Stimulated activated CD4-positive, alpha-beta T cell treated with anti-CD3 and anti-CD28 coated beads, Interleukin-15, amount 100 ng/mL, for 1 hour (primary cell): ENCODE results near the gene TINCR.
"Not testable (repeated sequence)": the region's sequence is repeated elsewhere in the genome, so short reads cannot be mapped to it uniquely, and the experiment has no call there.

ENCODE experiments used
- DNase-seq, 2 donors: peaks; one replicate each; pipeline ENCODE4 v3.0.0-alpha.2; 2020; ENCODE audit warnings: low read depth in 1 of 2, low spot score in 1 of 2

Gene TINCR

DNA sequence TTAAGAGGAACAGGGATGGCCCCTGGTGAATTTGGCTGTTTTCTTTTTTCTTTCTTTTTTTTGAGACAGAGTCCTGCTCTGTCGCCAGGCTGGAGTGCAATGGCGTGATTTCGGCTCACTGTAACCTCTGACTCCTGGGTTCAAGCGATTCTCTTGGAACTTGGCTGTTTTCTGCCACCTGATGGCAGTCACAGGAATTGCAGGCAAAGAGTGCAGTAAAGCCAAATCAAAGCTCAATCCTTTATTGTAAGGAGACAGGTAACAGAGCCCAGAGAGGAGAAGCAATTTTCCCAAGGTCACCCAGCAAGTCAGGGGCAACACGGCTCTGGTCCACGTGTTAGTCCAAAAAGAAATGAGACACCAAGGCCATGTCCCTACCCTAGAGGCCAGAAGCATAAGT is 6.2 kb downstream of the TINCR start:
- no peak for DNase-seq

DNA sequence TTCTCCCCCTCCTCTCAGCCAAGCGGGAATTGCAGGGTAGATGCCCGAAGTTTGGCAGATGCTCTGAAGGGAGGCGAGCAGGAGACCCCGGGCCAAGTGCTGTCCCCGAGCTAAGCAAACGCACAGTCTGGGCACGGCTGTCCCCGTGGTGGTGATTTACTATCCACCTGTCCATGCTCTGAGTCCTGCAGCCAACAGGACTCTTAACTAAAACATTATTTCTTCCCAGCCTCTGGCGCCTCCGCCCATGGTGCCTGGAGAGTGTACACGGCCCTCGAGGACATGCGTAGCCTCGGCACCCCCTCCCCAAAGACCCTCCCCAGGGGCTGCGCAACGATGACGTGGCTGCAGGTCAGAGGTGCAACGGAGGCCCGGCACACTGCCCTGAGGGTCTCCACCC is 7.6 kb downstream of the TINCR start:
- no peak for DNase-seq

DNA sequence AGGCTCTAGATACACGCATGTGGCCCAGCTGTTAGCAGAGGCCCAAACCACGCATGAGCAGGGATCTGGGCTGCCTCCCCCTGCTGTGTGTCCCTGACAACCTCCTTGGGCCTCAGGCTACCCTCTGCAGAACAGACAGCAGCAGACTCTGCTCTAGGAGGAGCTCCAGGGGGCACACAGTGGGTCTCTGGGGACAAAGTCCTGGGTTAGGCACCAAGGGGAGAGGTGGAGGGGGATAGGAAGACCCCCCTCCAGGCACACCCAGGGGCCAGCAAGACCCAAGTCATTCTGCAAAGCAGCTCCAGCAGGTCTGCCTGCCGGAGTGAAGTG is 8.0 kb downstream of the TINCR start:
- no peak for DNase-seq

DNA sequence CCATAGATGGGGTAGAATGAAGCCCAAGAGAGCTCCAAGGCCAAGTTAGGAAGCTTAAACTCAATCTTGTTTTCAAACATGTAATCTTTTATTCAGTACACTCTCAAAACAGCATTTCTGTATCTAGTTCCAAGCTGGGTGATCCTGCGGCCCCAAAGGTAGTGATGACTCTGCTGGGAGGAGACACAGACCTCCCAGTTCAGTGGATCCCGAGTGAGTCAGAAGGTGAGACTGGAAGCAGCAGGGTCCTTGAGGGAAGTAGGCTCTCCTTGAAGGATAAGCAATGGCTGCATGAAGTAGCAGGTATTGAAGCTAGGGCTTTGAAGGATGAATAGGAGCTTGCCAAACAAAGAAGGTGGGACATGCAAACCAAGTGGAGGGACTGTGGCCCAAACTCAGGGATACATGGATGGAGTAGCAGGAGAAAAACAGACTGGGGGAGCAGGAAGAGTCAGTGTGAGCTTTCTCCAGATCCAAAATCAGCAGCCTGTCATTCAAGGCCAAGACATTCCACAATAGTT is 9.6 kb downstream of the TINCR start:
- DNase-seq = no peak

DNA sequence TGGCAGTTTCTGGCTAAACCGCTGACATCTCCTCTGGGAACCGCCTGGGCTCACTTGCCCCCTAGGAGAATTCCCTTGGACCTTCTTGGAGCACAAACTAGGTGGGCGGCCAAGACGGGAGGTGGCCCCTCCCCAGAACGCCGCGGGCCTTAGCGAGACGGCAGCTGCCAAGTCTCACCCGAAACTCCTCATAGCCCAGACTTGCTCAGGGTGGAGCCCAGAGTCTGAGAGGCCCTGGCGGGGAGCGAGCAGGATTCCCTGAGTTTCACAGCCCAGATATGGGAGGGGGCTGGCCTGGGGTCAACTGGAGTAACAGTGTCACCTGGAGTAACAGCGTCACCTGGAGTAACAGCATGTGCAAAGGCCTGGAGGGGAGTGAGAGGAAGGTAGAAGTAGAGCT is 10.1 kb downstream of the TINCR start:
- no peak for DNase-seq

DNA sequence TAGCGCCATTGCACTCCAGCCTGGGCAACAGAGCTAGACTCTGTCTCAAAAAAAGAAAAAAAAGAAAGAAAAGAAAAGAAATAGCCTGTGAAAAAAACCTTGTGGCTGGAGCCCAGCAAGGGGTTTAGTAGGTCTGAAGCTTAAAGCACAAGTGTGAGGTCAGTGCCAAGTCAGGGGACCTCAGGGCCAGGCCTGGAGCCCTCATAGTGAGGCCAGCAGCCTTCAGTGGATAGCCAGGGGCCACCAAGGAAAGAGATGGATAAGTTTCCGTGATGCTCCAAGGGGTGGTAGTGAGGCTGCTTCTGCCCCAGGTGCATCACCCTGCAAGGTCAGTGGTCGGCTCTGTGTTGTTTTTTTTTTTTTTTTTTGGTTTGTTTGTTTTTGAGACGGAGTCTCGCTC is 12.9 kb downstream of the TINCR start:
- no peak for DNase-seq

DNA sequence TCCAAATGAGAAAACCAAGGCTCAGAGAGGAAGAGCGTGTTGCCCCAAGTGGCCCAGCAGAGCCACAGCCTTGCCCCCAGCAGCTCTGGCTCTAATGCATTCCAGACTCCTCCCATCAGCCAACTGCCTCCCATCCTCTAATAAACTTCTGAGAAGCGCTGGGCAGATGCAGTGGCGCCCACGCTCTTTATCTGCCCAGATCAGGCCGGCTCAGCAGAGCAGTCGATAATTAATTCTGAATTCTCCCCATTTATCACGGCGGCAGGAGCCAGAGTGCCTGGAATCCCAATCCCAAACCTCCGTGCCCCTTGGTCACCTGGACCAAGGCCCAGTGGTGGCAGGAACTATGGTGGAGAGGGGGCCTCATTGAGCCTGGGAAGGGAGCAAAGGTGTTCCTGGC is 13.9 kb downstream of the TINCR start:
- no peak for DNase-seq

DNA sequence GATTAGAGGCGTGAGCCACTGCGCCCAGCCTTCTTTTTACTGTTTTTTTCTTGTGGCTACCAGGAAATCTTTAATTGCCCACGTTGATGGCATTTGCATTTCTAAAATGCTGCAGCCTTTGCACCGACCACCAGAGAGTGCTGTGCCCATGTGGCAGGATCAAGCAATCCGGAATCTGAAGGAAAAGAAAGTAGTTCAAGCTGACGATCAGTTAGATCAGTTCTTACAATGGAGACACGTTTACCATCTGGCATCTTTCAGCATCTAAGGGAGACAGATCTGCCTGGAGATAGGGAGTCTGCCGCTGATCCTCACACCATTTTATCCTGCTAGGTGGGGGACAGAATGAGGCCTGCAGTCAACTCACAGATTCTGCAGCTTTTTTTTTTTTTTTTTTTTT is 19.9 kb downstream of the TINCR start:
- DNase-seq = no peak

DNA sequence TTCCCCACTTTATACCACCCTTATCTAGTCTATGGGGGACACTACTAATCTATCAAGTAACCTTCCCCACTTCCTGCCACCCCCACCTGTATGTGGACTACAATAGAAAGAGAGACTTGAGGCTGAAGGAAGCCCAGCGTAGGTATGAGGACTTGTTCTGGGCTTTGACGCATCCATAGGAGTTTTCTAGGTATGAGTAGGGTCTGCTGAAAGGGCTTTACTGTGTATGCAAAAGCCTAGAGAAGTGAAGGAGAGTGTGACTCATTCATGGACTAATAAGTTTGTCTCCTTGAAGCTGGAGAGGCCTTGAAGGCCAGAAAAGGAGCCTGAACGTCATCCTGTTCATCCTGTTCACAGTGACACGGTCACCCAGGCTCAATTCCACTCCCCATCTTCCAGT is 21.8 kb downstream of the TINCR start:
- no peak for DNase-seq

DNA sequence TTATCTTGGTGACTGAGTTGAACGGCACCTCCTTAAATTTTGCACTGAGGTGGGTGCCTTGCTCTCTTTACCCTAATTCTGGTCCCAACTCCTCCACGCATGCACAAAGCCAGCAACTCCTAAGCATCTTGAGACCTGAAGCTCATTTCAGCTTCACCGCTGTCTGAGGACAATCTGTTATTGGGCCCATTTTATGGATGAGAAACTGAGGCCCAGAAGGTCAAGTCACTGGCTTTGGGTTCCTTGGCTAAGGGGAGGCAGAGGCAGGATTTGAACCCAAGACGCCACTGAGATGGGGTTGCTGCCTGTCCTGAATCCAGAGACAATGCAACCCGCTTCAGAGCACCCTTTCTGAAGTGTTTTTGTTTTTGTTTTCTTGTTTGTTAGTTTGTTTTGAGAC is 22.7 kb downstream of the TINCR start:
- no peak for DNase-seq

DNA sequence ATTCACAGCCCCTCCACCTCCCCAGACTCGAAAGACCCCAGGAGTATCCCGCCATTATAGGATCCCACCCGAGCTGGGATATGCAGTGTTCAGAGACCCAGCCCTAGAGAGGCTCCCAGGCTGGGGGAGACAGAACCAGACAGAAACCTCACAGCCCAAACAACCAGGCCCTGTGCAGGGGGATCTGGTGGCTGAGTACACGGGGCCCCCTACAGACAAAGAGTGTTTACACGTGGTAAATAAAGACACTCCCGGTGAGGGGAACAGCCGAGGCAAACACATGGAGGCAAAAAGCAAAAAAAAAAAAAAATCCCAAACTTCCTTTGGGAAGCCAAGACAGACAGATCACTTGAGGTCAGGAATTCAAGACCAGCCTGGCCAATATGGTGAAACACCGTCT is 25.1 kb downstream of the TINCR start:
- DNase-seq = no peak

DNA sequence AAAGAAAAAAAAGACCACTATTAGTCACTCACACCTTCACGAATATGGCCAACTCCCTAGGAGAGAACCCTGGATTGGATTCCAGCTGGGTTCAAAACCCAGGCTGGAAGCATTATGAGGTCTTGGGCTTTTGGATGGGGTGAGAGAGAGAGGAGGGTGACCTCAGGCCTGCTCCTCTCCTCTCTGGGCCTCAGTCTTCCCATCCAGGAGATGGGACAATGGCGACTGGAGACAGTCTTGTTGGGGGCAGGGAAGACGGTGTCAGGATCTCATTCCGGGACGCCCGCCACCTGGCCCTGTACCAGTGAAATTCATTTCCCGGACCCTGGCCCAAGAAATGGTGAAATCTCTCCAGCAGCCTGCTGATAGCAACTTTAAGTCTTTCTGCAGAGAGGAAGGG is 26.3 kb downstream of the TINCR start:
- DNase-seq = no peak

DNA sequence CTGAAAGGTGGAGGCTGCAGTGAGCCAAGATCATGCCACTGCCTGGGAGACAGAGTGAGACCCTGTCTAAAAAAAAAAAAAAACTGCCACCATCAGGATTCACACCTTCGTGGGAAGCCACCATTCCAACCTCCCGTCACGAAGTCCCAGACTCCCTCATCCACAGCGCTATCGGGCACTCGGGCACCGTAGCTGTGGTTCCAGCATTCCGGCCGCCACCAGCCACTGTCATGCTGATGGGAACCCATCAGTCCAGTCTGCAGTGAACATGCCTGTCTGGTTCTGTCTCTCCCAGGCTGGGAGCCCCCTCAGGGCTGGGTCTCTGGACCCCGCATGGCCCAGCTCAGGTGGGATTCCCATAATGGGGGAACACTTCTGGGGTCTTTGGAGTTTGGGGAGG is 27.5 kb downstream of the TINCR start:
- DNase-seq = no peak

DNA sequence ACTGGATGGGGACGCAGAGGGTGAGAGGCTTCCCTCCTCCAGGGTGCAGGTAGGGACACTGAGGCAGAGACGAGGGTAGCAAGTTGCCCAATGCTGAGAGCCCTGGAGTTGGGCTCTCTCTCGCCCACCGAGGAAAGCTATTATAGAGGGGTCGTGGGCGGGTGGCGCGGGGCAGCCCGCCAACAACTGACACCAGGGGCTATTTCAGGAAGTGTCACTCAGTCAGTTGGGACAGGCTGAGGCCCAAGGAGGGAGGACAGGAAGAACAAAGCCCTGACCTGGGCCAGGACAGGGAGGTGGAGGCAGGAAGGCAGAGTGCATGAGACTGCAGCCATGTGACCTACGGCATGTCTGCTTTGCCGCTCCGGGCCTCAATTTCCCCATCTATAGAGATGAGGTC is 29.9 kb downstream of the TINCR start:
- no peak for DNase-seq

DNA sequence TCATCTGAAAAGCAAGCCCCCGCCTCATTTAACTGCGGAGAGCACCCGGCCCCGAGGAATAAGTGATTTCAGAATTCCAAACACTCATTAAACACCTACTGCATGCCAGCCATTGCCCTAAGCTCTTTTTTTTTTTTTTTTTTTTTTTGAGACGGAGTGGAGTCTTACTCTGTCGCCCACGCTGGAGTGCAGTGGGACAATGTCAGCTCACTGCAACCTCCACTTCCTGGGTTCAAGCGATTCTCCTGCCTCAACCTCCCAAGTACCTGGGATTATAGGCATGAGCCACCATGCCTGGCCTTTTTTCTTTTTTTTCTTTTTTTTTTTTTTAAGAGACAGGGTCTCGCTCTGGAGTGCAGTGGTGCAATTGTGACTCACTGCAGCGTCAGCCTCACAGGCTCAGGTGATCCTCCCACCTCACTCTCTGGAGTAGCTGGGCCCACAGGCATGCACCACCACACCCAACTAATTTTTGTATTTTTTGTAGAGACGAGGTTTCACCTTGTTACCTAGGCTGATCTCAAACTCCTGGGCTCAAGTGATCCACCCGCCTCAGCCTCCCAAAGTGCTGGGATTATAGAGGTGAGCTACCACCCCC is 30.7 kb downstream of the TINCR start:
- not testable (repeated sequence) for DNase-seq

DNA sequence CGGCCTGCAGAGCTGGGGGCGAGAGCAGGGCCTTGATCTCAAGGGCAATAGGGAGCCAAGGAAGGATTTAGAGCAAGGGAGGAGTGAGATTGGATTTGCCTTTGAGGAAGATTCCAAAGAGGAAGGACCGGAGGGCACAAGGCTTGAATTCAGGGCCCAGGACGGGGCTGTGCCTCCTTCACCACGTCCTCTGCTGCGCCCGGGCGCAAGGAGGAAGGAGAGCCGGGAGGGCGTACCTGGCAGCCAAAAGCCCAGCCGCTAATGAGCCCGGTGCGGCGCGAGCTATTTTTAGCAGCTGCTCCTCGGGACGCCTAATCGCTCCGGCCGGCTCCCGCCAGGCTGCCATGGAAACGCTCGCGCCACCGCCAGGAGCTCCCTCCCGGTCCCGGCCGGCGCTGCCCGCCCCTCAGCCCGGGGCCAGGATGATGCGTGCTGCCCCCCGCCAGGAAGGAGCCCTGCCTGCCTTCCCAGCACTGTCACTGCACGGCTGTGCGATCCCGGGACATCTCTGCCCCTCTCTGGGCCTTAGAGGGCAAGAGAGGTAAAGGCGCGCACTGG is 31.3 kb downstream of the TINCR start:
- DNase-seq = no peak

DNA sequence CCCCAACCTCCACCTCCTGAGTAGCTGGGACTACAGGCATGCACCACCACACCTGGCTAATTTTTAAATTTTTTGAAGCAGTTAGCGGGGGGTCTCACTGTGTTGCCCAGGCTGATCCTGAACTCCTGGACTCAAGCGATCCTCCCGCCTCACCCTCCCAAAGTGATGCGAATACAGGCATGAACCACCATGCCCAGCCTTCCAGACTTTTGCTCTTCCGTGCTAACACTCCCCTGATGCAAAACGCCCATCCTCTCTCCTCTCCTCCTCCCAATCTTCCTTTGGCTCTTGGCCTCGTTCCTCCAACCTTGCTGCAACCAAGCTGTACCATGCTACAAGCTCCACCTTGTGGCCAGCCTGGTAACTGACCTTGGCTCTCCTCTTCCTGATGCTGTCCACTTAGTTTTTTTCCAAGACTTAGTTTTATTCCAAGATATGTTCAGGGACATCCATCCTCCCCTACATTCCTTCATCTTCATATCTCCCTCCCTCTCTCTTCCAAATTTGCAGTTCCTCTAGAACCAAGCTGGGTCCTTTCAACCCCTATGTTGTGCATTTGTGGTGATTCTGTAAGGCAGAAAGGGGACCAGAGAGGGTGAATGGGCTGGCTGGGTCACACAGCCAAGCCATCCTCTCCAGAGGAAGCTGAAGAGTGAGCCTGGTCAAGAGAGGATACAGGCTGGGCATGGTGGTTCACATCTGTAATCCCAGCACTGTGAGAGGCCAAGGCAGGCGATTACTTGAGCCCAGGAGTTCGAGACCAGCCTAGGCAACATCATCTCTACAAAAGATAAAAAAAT is 32.8 kb downstream of the TINCR start:
- DNase-seq = no peak

DNA sequence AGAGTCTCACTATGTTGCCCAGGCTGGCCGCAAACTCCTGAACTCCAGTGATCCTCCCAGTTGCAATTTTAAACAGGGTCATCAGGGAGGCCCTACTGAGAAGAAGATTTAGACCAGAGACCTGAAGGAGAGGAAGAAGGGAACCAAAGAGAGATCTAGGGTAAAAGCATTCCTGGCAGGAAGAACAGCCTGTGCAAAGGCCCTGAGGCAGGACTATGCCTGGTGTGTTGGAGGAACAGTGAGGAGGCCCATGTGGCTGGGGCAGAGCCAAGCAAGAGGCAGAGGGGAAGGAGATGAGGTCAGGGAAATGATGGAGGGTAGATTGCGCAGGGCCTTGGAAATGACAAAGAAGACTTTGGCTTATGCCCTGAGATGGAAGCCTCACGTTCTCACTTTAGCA is 34.5 kb downstream of the TINCR start:
- DNase-seq = no peak

DNA sequence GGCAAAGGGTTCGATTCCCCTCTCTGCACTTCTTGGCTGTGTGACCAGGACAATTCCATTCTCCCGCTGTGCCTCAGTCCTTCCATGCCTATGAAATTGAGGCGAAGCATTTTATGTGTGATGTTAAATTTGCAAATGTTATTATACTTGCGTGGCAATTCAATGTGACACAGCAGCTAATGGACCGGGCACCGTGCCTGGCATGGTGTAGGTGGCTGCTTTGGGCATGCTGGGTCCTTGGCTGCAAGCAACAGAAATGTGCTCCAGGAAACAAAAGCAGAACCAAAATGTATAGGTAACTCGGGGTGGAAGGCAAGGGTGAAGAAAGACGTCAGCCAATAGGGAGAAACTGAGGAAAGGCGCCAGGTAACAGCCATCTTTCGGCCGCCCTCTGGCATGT is 37.1 kb downstream of the TINCR start:
- DNase-seq = no peak

DNA sequence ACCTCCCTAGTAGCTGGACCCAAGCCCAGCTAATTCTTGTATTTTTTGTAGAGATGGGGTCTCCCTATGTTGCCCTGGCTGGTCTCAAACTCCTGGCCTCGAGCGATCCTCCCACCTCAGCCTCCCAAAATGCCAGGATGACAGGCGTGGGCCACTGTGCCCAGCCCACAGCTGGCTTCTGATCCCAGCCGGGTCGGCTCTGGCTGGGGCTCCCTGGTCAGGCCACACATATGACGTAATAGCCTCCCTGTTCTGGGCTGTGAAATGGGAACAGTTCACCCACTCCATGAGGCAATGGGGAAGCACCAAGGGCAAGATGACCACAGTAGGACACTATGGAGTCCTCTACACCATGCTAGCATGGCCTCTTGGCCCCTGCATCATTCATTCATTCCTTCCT is 41.1 kb downstream of the TINCR start:
- DNase-seq = no peak

DNA sequence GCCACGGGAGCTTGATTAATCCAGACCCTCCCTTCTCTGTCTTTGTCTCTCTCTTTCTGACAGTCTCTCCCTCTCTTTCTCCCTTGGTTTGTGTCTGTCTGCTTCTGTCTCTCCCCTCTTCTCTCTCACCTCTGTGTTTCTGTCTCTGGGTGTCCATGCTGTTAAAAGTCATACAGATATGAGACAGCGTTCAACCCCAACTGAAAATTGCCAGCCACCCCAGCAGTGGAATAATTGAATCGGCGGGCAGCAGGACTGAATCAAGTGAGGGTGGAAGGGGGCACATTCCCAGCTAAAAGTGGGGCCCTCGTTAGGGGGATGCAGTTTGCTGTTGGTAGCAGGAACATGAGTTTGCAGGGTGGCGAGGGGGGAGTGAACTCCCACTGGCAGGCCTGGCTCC is 43.7 kb downstream of the TINCR start:
- DNase-seq = no peak

DNA sequence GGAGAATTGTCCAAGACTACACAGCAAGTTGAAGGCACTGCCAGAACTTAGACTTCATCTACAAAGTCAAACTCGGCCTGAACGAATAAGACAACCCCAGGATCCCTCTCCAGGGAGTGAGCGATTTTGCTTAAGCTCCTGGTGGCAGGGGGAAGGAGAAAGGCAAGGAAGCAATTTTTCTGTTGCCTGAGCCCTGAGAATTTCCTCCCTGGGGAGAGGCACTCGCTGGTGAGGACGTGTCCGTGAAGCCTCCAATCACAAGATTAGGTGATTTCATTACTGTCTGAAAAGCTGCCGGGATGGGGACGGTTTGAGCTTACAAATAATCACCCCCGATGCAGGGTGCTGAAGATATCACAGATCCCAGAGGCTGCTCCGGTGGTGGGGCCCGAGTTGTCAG is 45.6 kb downstream of the TINCR start:
- DNase-seq = no peak

DNA sequence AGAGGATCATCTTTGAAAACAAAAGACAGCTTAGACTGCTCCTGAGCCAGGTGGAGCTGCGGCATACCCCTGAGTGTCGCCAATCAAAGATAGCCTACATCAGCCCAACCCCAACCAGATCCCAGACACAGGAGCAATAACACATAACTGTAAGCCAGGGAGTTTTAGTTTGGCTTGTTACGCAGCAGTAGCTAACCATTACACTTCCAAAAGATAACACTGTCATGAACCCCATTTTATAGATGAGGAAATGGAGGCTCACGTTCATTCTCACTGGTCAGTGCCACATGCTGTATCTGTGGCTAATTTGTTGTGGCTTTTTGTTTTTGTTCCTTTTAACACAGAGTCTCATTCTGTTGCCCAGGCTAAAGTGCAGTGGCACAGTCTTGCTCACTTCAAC is 47.3 kb downstream of the TINCR start:
- DNase-seq = no peak
